HepG2 (cell line): Measurements from ENCODE around the gene CDK6.

Experiments
- TRIM24 ChIP-seq: sonication (generic); formaldehyde crosslinking; IDR thresholded peaks from 2 replicates; pipeline ENCODE4 v1.8.0; 2022; ENCODE audit warnings: mild to moderate bottlenecking, missing genetic modification reagents
- ZBTB49 ChIP-seq: sonication (generic); formaldehyde crosslinking; IDR thresholded peaks from 2 replicates; pipeline ENCODE4 v1.4.0; 2020; ENCODE audit warnings: missing genetic modification reagents, borderline replicate concordance
- ZNF124 ChIP-seq: sonication (generic); formaldehyde crosslinking; IDR thresholded peaks from 2 replicates; pipeline ENCODE4 v1.4.0; 2020; ENCODE audit warnings: missing genetic modification reagents
- TF ChIP-seq, protein P1 (sequence below): sonication (generic); formaldehyde crosslinking; IDR thresholded peaks from 2 replicates; pipeline ENCODE4 v1.5.0; 2020; ENCODE audit warnings: mild to moderate bottlenecking, missing genetic modification reagents, moderate library complexity
- TF ChIP-seq, protein P2 (sequence below): sonication (generic); formaldehyde crosslinking; IDR thresholded peaks from 2 replicates; pipeline ENCODE4 v1.4.0; 2020; ENCODE audit warnings: missing genetic modification reagents

- TF ChIP-seq, protein P1, sequence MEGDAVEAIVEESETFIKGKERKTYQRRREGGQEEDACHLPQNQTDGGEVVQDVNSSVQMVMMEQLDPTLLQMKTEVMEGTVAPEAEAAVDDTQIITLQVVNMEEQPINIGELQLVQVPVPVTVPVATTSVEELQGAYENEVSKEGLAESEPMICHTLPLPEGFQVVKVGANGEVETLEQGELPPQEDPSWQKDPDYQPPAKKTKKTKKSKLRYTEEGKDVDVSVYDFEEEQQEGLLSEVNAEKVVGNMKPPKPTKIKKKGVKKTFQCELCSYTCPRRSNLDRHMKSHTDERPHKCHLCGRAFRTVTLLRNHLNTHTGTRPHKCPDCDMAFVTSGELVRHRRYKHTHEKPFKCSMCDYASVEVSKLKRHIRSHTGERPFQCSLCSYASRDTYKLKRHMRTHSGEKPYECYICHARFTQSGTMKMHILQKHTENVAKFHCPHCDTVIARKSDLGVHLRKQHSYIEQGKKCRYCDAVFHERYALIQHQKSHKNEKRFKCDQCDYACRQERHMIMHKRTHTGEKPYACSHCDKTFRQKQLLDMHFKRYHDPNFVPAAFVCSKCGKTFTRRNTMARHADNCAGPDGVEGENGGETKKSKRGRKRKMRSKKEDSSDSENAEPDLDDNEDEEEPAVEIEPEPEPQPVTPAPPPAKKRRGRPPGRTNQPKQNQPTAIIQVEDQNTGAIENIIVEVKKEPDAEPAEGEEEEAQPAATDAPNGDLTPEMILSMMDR (CRISPR knock-in tag) = no peak
- TF ChIP-seq TRIM24 (CRISPR knock-in tag) (no peak), ZNF124 (no peak), ZBTB49 (CRISPR knock-in tag) (no peak)
- TF ChIP-seq, protein P2, sequence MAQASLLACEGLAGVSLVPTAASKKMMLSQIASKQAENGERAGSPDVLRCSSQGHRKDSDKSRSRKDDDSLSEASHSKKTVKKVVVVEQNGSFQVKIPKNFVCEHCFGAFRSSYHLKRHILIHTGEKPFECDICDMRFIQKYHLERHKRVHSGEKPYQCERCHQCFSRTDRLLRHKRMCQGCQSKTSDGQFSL = no peak
Observed at GRCh38 chr7:92699966-92700514, 136.3 kb downstream of the CDK6 start.
